ENCODE measurements around the gene NTM. TPM values are rescaled to one million over a fixed set of nuclear protein-coding genes. Genes with fewer than 3 reads are reported as not detected.

NTM gene
- total and polyA plus RNA-seq, 2 donors (not counting 3 experiments of a cell fraction or from before 2014, with no cell fraction given): 1.00 to 1.1 TPM

- Histone ChIP-seq H3K4me2 (ENCODE audit: insufficient read depth, low read length) (no peak overlapping the region), H3K79me2 (ENCODE audit: control insufficient read depth, insufficient read depth, low read length) (no peaks in the 10 kb centered on the region), H3K36me3 (ENCODE audit: control insufficient read depth in 2 of 2, extremely low read depth in 1 of 2, insufficient read depth in 2 of 2, low read length in 2 of 2) (no peaks in the 10 kb centered on the region), H3K9me3 (replicated peaks; ENCODE audit: control insufficient read depth, insufficient read depth, low read length) (no peaks in the 10 kb centered on the region), H3K27me3 (ENCODE audit: control insufficient read depth in 2 of 2, insufficient read depth in 2 of 2, low read length in 2 of 2) (no peaks in the 10 kb centered on the region), H3K4me3 (replicated peaks in 1 of 3; ENCODE audit: insufficient read depth in 1 of 3, low read depth in 1 of 3, low read length in 3 of 3) (no peak overlapping the region), H2AFZ (ENCODE audit: low read depth, low read length) (no peak overlapping the region), H3K9ac (replicated peaks; ENCODE audit: extremely low read depth, insufficient read depth, low read length) (no peak overlapping the region), H3K9me1 (replicated peaks; ENCODE audit: control insufficient read depth, extremely low read depth, insufficient read depth, low read length) (no peaks in the 10 kb centered on the region), H4K20me1 (replicated peaks; ENCODE audit: control insufficient read depth, extremely low read depth, insufficient read depth, low read length) (no peaks in the 10 kb centered on the region), H3K4me1 (ENCODE audit: control insufficient read depth, extremely low read depth, insufficient read depth, low read length) (peaks cover 3% of the 10 kb centered on the region), H3K27ac (ENCODE audit: insufficient read depth, low read depth, low read length) (no peak overlapping the region)
- ChIA-PET POLR2A (no interaction called here), CTCF (no interaction called here)
- no peak for DNase-seq (ENCODE audit: low read depth, low spot score)
- BruUV-seq (replicated peaks): no TSS peak
- dilution Hi-C loops (cut with MboI; ENCODE audit: extremely low pct_ligation_motif_present, low sequenced_read_pairs) (no loop called here), intact Hi-C loops (cut with micrococcal nuclease) (no loop called here)
- no peak for FAIRE-seq
- no peak for TF ChIP-seq POLR2AphosphoS5 (IDR thresholded peaks at IDR 0.05; ENCODE audit: insufficient read depth, low read depth, low read length)
- no peak for TF ChIP-seq CTCF (IDR thresholded peaks at IDR 0.05; ENCODE audit: extremely low read depth in 1 of 2, insufficient read depth in 1 of 2, low read depth in 1 of 2, low read length in 2 of 2)
- no peak for TF ChIP-seq GATA2 (IDR thresholded peaks at IDR 0.05; ENCODE audit: insufficient read depth, insufficient read length, low read depth, low read length)
- TF ChIP-seq POLR2A (IDR thresholded peaks at IDR 0.05; ENCODE audit: low read depth, low read length): no peak
- TF ChIP-seq FOS (IDR thresholded peaks at IDR 0.05; ENCODE audit: borderline replicate concordance, insufficient read depth, low read length): no peak
- no peak for TF ChIP-seq EZH2 (IDR thresholded peaks at IDR 0.05; ENCODE audit: borderline replicate concordance, low read depth, low read length, severe bottlenecking)
Observed at GRCh38 chr11:131973061-131973460, 602.6 kb downstream of the NTM start.

GRCh38 chr11:131975619-131976018, 605.2 kb downstream of the NTM start:
- H4K20me1 ChIP-seq (replicated peaks; ENCODE audit: control insufficient read depth, extremely low read depth, insufficient read depth, low read length): no peaks in the 10 kb centered on the region
- intact Hi-C loops (cut with micrococcal nuclease): no loop called here
- FAIRE-seq: peak; percentile 61
- no peaks in the 10 kb centered on the region for H3K9me1 ChIP-seq (replicated peaks; ENCODE audit: control insufficient read depth, extremely low read depth, insufficient read depth, low read length)
- H2AFZ ChIP-seq (ENCODE audit: low read depth, low read length): no peak overlapping the region
- H3K9ac ChIP-seq (replicated peaks; ENCODE audit: extremely low read depth, insufficient read depth, low read length): no peak overlapping the region
- no TSS peak for BruUV-seq (replicated peaks)
- TF ChIP-seq POLR2A (IDR thresholded peaks at IDR 0.05; ENCODE audit: low read depth, low read length): no peak
- TF ChIP-seq POLR2AphosphoS5 (IDR thresholded peaks at IDR 0.05; ENCODE audit: insufficient read depth, low read depth, low read length): no peak
- TF ChIP-seq MYC (IDR thresholded peaks at IDR 0.05; ENCODE audit: low read depth, low read length): no peak
- peak; percentile 83 for TF ChIP-seq GATA2 (IDR thresholded peaks at IDR 0.05; ENCODE audit: insufficient read depth, insufficient read length, low read depth, low read length)
- no peak for TF ChIP-seq MAX (IDR thresholded peaks at IDR 0.05; ENCODE audit: insufficient read depth, insufficient read length)
- no peak for TF ChIP-seq EZH2 (IDR thresholded peaks at IDR 0.05; ENCODE audit: borderline replicate concordance, low read depth, low read length, severe bottlenecking)
- no peak for TF ChIP-seq JUN (IDR thresholded peaks at IDR 0.05; ENCODE audit: borderline replicate concordance, insufficient read depth, insufficient read length, low read depth)
- TF ChIP-seq FOS (IDR thresholded peaks at IDR 0.05; ENCODE audit: borderline replicate concordance, insufficient read depth, low read length): peak; percentile 21
- no peak for TF ChIP-seq CTCF (IDR thresholded peaks at IDR 0.05; ENCODE audit: extremely low read depth in 1 of 2, insufficient read depth in 1 of 2, low read depth in 1 of 2, low read length in 2 of 2)
- CTCF ChIA-PET: interaction anchor here (0.9 to 1.4 kb wide), 4 partner anchors 12 to 284 kb away, joined by 3 to 7 read pairs (median 4); no protein-coding TSS in a partner anchor
- H3K9me3 ChIP-seq (replicated peaks; ENCODE audit: control insufficient read depth, insufficient read depth, low read length): no peaks in the 10 kb centered on the region
- peaks cover 3% of the 10 kb centered on the region for H3K4me1 ChIP-seq (ENCODE audit: control insufficient read depth, extremely low read depth, insufficient read depth, low read length)
- DNase-seq (ENCODE audit: low read depth, low spot score): peak; percentile 41
- H3K36me3 ChIP-seq (ENCODE audit: control insufficient read depth in 2 of 2, extremely low read depth in 1 of 2, insufficient read depth in 2 of 2, low read length in 2 of 2): no peaks in the 10 kb centered on the region
- H3K27ac ChIP-seq (ENCODE audit: insufficient read depth, low read depth, low read length): no peak overlapping the region
- dilution Hi-C loops (cut with MboI; ENCODE audit: extremely low pct_ligation_motif_present, low sequenced_read_pairs): no loop called here
- no peaks in the 10 kb centered on the region for H3K27me3 ChIP-seq (ENCODE audit: control insufficient read depth in 2 of 2, insufficient read depth in 2 of 2, low read length in 2 of 2)
- no peaks in the 10 kb centered on the region for H3K79me2 ChIP-seq (ENCODE audit: control insufficient read depth, insufficient read depth, low read length)
- POLR2A ChIA-PET: interaction anchor here (0.6 kb wide), 1 partner anchor 33 kb away, joined by 4 read pairs; no protein-coding TSS in a partner anchor
- no peak overlapping the region for H3K4me2 ChIP-seq (ENCODE audit: insufficient read depth, low read length)
- H3K4me3 ChIP-seq (replicated peaks in 1 of 3; ENCODE audit: insufficient read depth in 1 of 3, low read depth in 1 of 3, low read length in 3 of 3): no peak overlapping the region

Measured in endothelial cell of umbilical vein (primary cell).